Mucosa of stomach (tissue), 1 donor: ENCODE measurements around the gene FBXW4.

ENCODE experiments used
- H3K27me3 ChIP-seq: one replicate; pipeline ENCODE4 v1.7.0; 2013; ENCODE audit warnings: mild to moderate bottlenecking, low read length; ENCODE audit not compliant: control insufficient read depth, insufficient read depth
- H3K36me3 ChIP-seq: one replicate; pipeline ENCODE4 v1.7.0; 2013; ENCODE audit warnings: low read length; ENCODE audit not compliant: control insufficient read depth, insufficient read depth
- H3K4me1 ChIP-seq: one replicate; pipeline ENCODE4 v1.7.0; 2013; ENCODE audit warnings: mild to moderate bottlenecking, low read length; ENCODE audit not compliant: control insufficient read depth, insufficient read depth
- H3K4me3 ChIP-seq: one replicate; pipeline ENCODE4 v1.7.0; 2013; ENCODE audit warnings: low read length
- H3K9ac ChIP-seq: one replicate; pipeline ENCODE4 v1.7.0; 2013; ENCODE audit warnings: mild to moderate bottlenecking, low read length, moderate library complexity
- H3K9me3 ChIP-seq: one replicate; pipeline ENCODE4 v1.7.0; 2013; ENCODE audit warnings: mild to moderate bottlenecking, low read length, moderate library complexity; ENCODE audit not compliant: control insufficient read depth
- donor health status: Pancreatic carcinoma.

The FBXW4 gene

GRCh38 chr10:101587725-101588653 is 107.0 kb downstream of the FBXW4 start, which contains the start of the genes DPCD and POLL:
Gene DPCD, plus strand, starts transcription at chr10:101588321. Its CDS starts 16 bp downstream, at chr10:101588337.
Gene POLL, minus strand, starts transcription at chr10:101588257. Its CDS starts 897 bp downstream, at chr10:101587360.
- Histone ChIP-seq H3K4me1 (peaks cover 16% of the 10 kb centered on the region), H3K27me3 (no peaks in the 10 kb centered on the region), H3K36me3 (peaks cover 2% of the 10 kb centered on the region), H3K9ac (peak within 1 kb of the TSS; percentile 89), H3K9me3 (no peaks in the 10 kb centered on the region), H3K4me3 (peak within 1 kb of the TSS; percentile 64)

GRCh38 chr10:101585841-101586240 is 109.1 kb downstream of the FBXW4 start:
- Histone ChIP-seq H3K9me3 (no peaks in the 10 kb centered on the region), H3K4me3 (no peak overlapping the region), H3K9ac (no peak overlapping the region), H3K27me3 (no peaks in the 10 kb centered on the region), H3K4me1 (peaks cover 16% of the 10 kb centered on the region), H3K36me3 (peaks cover 5% of the 10 kb centered on the region)

- Histone ChIP-seq H3K36me3 (peaks cover 5% of the 10 kb centered on the region), H3K4me3 (no peak overlapping the region), H3K9me3 (no peaks in the 10 kb centered on the region), H3K9ac (no peak overlapping the region), H3K27me3 (no peaks in the 10 kb centered on the region), H3K4me1 (no peaks in the 10 kb centered on the region)
These were observed 114.2 kb downstream of the FBXW4 start for GRCh38 chr10:101580486-101581399.

- no peaks in the 10 kb centered on the region for H3K27me3 ChIP-seq
- no peaks in the 10 kb centered on the region for H3K9me3 ChIP-seq
- H3K4me3 ChIP-seq: no peak overlapping the region
- H3K4me1 ChIP-seq: no peaks in the 10 kb centered on the region
- H3K9ac ChIP-seq: no peak overlapping the region
- H3K36me3 ChIP-seq: peaks cover 5% of the 10 kb centered on the region
These were observed 115.5 kb downstream of the FBXW4 start for GRCh38 chr10:101579516-101579870.

- H3K9ac ChIP-seq: no peak overlapping the region
- H3K36me3 ChIP-seq: peaks cover 5% of the 10 kb centered on the region
- H3K9me3 ChIP-seq: no peaks in the 10 kb centered on the region
- no peaks in the 10 kb centered on the region for H3K4me1 ChIP-seq
- H3K27me3 ChIP-seq: no peaks in the 10 kb centered on the region
- no peak overlapping the region for H3K4me3 ChIP-seq
These were observed 116.0 kb downstream of the FBXW4 start for GRCh38 chr10:101578803-101579515.

- H3K27me3 ChIP-seq: no peaks in the 10 kb centered on the region
- H3K36me3 ChIP-seq: peaks cover 4% of the 10 kb centered on the region
- H3K4me3 ChIP-seq: no peak overlapping the region
- H3K4me1 ChIP-seq: no peaks in the 10 kb centered on the region
- H3K9ac ChIP-seq: no peak overlapping the region
- H3K9me3 ChIP-seq: no peaks in the 10 kb centered on the region
These were observed 116.8 kb downstream of the FBXW4 start for GRCh38 chr10:101578192-101578591.

- H3K4me1 ChIP-seq: no peaks in the 10 kb centered on the region
- H3K36me3 ChIP-seq: no peaks in the 10 kb centered on the region
- no peaks in the 10 kb centered on the region for H3K9me3 ChIP-seq
- peaks cover 3% of the 10 kb centered on the region for H3K27me3 ChIP-seq
- no peak overlapping the region for H3K9ac ChIP-seq
- H3K4me3 ChIP-seq: no peak overlapping the region
These were observed 117.7 kb downstream of the FBXW4 start for GRCh38 chr10:101577121-101577871.

- no peak overlapping the region for H3K9ac ChIP-seq
- H3K4me1 ChIP-seq: no peaks in the 10 kb centered on the region
- H3K9me3 ChIP-seq: no peaks in the 10 kb centered on the region
- H3K4me3 ChIP-seq: no peak overlapping the region
- H3K27me3 ChIP-seq: peaks cover 9% of the 10 kb centered on the region
- H3K36me3 ChIP-seq: no peaks in the 10 kb centered on the region
These were observed 118.6 kb downstream of the FBXW4 start for GRCh38 chr10:101576211-101576863.

- peaks cover 3% of the 10 kb centered on the region for H3K4me1 ChIP-seq
- H3K27me3 ChIP-seq: peaks cover 15% of the 10 kb centered on the region
- no peak overlapping the region for H3K9ac ChIP-seq
- no peaks in the 10 kb centered on the region for H3K36me3 ChIP-seq
- no peaks in the 10 kb centered on the region for H3K9me3 ChIP-seq
- no peak overlapping the region for H3K4me3 ChIP-seq
These were observed 119.3 kb downstream of the FBXW4 start for GRCh38 chr10:101575580-101576210.

- Histone ChIP-seq H3K36me3 (no peaks in the 10 kb centered on the region), H3K9ac (no peak overlapping the region), H3K9me3 (no peaks in the 10 kb centered on the region), H3K4me1 (peaks cover 7% of the 10 kb centered on the region), H3K27me3 (peaks cover 19% of the 10 kb centered on the region), H3K4me3 (no peak overlapping the region)
These were observed 119.9 kb downstream of the FBXW4 start for GRCh38 chr10:101575091-101575490.
